Embryonic facial prominence (tissue), 1 donor: Measurements from ENCODE around the gene RPL5.
"Not testable (repeated sequence)": the region's sequence is repeated elsewhere in the genome, so short reads cannot be mapped to it uniquely, and the experiment has no call there.

Source experiments
- DNase-seq: peaks from one replicate; pipeline ENCODE4 v3.0.0-alpha.2; 2016; ENCODE audit errors: extremely low spot score

RPL5 gene

DNA sequence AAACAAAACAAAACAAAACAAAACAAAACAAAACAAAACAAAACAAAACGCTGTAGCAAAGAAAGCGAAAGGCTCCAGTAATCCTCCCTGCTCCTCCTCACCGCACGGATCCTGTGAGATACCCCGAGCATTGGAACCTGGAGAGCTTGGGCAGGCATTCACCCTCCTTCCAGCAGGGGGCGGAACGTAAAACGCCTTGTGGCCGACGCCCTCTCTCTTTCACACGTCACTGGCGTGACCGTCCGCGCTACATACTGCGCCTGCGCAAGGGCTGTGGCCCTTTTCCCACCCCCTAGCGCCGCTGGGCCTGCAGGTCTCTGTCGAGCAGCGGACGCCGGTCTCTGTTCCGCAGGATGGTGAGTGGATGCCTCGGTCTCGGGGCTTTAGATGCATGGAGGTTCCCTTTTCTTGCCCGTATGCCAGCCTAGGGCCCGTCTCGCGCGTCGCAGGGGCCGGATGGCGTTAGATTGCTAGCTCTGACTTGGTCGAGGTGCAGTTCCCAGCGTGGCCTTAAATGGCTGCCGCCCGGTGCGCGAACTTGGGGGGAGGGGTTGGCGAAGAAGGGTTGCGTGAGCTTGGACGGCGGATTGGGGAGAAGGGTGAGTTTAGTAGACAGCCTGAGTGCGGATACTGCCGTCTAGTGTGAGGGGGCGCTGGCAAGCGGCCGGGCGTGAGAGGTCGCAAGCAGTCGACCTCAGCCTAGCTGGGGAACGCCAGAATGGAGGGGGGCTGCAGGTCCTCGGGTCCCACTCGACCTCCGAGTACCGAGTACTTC, at the start of gene RPL5:
RPL5 (plus strand) TSS at position 279 of the 775 bp plus-strand sequence; CDS start at position 354, 75 bp downstream.
- DNase-seq = peak; percentile 92

DNA sequence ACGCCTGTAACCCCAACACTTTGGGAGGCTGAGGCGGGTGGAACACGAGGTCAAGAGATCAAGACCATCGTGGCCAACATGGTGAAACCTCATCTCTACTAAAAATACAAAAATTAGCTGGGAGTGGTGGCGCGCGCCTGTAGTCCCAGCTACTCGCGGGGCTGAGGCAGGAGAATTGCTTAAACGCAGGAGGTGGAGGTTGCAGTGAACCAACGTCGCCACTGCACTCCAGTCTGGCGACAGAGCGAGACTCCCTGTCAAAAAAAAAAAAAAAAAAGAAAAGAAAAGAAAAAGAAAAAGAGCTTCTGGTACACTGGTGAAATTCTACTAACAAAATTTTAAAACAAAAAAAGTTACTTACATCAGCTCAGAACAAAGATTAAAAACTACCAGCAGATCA, 48.3 kb upstream of the RPL5 start:
- not testable (repeated sequence) for DNase-seq

DNA sequence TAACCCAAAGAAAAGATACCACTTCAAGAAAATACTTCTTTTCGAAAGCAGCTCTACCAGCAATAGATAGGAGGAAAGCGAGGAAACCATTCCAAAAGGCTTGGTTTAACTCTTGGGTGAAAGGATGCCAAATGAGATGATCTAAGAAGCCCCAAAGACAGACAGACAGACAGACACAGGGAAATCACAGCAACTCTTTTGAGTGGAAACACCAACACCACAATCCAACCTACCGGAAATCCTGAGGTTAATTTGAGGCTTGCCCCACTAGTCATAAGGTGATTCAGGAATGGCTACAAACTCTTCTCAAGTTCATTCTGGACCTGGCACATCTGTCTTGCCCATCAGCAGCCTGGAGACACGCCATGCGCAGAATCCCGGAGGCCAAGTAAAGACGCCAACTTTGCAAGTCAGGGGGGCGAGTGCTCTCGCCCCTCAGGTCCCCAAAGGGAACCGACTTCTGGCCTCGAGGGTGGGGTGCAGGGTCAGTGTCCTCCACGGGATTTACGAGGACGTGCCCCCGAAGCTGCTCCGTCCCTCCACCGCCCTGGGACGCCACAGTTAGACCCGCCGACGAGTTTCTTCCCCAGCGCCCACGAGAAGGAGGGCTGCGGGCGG, 47.7 kb upstream of the RPL5 start:
- DNase-seq = no peak

DNA sequence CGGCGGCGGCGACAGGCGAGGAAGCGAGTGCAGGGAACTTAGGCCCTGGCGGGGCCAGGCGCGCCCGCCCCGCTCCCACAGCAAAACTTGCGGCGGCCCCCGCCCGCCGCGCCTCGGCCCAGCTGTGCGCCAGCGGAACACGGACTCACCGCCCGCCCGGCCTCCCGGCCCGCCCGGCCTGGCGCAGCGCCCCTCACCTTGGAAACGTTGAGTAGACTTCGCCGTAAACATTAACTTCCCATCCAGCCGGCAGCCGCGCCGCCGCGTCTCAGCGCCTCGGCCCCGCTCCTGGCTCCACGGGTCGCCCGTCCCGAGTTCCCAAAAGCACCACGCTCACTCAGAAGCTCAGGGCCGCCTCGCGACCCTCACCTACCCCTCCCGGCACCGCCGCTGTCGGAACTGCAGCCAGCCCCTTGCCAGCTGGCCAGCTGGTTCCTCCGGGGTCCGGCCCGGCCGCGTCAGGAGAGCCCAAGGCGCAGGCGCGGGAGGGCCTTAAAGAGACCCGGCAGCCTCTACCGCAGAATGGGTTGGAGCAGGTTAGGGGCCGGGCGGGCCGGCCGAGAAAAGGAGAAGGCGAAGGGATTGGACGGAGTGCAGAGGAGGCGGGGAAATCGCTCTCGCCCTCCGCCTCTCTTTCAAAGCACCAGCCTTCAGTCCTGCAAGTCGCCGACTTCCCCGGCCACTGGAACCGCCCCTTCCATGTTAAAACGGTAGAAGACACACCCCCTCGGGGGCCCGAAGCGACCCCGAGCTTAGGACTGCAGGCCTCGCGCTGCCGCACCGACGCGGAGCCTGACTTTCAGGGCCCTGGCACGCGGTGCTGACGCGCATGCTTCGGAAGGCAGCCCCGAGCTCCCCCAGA, 47.0 kb upstream of the RPL5 start, which contains the start of gene EVI5:
EVI5 (minus strand) TSS at position 470 of the 862 bp plus-strand sequence. CDS start 48,562 bp downstream, outside the sequence.
- peak; percentile 91 for DNase-seq

DNA sequence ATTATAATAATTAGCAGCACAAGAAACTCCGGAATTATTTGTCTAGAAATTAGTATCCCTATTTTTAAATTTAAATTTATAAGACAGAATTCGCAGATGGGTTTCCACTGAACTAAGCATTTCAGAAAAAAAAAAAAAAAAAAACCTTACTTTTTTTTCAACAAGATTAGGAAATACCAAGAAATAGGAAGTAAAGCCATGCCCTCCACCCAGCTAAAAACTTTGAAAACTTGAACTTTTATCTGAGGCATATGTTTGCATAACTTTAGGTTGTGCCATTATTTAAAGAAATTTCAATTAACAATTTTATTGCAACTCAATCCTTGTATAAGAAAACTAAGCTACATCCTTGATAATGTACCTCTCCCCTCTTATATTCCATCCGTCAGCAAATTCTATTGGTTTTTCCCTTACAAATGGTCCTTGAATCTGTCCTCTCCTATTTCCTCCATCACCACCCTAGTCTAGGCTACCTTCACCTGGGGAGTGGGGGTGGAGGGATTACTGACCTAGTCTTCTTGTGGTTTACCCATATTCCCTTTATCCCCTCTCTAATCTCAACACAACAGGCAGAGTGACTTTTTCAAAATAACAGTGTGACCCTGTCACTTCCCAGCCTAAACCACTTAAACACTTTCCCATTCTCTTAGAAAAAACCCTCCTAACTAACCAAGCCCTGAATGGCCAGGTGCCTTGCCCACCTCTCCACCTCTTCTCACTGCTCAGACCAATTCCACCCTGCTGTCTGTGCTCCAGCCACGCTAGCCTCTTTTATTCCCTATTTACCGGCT, 45.5 kb upstream of the RPL5 start:
- DNase-seq = no peak

DNA sequence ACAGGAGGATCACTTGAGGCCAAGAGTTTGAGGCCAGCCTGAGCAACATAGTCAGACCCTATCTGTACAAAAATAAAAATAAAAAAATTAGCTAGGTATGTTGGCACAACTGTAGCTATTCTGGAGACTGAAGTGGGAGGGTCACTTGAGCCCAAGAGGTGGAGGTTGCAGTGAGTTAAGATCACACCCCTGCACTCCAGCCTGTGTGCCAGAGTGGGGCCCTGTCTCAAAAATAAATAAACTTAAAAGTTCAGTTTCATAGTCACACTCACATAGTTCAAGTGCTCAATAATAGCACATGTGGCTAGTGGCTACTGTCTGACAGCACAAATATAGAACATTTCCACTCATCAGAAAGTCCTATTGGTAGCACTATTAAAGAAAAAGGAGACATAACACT, 41.8 kb upstream of the RPL5 start:
- no peak for DNase-seq

DNA sequence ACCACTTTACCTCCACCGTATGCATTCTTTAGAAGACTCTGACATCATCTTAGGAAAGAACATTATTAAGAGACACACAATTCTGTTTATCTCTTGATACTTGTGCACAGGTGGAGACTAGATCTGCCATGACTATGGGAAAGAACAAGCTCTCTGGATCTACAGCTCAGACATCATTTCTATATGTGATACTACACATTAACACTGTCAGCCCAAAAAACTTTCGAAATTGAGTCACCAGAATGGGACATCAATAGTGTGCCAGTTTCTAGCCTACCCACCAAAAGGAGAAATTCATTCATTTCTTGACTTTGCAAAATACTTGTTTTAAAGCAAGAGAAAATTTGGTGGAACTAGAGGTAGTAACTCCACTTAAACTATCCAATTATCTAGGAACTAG, 41.0 kb upstream of the RPL5 start:
- no peak for DNase-seq

DNA sequence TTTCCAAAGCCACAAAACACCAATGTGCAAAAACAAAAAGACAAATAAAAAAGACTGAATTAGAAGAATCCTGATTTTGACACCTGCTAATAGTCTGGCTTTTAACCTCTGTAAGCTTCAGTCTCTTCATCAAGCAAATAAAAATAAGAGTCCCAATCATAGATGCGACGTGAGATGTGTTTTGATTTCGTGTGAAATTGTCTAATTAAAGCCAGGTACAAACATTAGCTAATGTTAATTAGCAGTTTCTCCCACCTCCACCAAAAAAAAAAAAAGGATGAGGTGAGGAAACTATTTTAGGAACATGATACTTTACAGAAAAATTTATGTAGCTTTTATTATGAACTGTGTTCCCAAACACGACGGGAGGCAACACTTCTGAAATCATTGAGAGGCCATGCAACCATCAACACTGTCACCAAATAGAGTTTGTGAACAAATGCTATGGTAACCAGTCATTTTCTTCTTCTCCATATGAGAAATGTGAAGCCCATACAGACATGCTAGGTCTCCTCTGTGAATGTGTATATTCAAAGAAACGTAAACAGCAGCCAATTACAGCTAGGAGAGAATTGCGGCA, 40.3 kb upstream of the RPL5 start:
- no peak for DNase-seq

DNA sequence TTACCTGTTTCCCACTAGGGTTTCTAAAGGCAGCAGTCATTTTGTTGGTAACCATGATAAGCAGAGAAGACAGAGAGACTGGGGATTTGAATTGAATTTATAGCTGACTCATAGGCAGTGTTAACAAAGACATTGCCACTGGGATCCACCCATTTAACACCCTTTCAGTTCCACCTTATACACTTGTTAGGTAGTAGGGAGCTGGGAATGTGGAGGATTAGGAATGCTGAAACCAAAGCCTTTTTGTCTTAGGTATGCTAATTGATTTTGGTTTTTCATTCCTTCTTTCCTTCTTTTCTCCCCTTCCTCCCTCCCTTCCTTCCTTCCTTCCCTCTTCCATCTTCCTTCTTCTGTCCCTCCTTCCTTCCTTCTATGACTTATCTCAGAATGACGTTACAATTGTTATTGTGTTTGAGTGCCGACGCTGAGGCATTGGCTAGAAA, 39.5 kb upstream of the RPL5 start:
- no peak for DNase-seq

DNA sequence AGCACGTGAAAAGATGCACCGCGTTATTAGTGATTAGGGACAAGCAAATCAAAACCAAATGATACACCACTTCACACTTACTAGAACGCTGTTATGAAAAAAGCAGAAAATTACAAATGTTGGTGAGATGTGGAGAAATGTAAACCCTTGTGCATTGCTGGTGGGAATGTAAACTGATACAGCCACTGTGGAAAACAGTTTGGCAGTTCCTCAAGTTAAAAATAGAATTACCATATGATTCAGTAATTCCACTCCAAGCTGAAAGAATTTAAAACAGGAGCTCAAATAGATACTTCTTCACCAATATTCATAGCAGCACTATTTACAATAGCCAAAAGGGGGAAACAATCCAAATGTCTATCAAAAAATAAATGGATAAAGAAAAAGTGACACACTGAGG, 36.7 kb upstream of the RPL5 start:
- no peak for DNase-seq

DNA sequence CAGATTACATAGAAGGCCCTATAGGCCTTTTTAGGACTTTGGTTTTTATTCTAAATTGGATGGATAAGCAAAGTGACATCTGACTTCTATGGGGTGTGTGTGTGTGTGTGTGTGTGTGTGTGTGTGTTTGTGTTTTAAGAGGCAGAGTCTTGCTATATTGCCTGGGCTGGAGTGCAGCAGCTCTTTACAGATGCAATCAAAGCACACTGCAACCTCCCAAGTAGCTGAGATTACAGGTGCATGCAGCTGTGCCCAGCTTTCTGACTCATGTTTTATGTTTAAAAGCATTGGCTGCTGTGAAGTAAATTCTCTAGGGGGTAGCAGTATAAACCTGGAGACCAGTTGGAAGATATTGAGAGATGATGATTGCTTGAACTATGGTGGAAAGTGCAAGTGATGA, 34.5 kb upstream of the RPL5 start:
- DNase-seq = no peak

DNA sequence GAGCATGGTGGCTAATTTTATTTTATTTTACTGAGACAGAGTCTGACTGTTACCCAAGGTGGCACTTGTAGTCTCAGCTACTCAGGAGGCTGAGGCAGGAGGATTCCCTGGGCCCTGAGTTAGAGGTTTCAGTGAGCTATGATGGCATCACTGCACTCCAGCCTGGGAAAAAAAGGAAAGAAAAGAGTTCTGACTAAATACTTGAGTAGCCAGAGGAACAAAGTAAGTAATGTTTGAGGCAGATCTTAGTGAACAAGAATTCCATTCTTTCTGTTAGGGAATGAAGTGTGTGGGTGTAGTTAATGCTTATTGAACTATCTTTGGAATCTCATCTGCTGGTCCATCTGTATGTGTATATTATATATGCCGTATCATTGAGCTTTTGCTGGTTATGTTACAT, 33.9 kb upstream of the RPL5 start:
- DNase-seq = no peak

DNA sequence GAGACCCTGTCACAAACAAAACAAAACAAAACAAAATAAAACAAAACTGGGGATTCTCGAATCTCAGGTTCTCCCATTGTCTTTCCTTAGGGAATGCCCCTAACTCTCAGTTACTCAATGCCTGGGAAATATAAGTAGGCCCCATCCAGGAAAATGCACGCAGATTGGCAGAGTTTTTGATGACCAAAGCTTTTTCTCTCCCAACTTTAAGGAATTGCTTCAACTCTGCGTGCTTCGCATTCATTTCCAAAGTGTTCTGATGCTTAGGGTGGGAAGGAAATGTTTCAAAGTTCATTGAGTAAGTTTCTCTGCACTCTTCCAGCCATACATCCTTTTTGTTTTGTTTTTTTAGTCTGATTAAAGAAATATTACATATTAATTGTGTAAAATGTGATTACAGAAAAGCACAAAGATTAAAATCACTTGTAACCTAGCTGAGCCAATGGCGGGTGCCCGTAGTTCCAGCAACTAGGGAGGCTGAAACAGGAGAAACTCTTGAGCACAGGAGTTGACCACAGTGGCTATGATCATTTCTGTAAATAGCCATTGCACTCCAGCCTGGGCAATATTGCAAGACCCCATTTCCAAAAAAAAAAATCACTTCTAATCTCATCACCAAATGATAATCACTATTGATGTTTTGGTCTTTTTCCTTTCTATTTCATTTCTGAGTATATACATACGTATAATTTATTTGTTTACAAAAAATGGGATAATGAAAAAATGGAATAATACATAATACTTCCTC, 28.5 kb upstream of the RPL5 start:
- DNase-seq = no peak

DNA sequence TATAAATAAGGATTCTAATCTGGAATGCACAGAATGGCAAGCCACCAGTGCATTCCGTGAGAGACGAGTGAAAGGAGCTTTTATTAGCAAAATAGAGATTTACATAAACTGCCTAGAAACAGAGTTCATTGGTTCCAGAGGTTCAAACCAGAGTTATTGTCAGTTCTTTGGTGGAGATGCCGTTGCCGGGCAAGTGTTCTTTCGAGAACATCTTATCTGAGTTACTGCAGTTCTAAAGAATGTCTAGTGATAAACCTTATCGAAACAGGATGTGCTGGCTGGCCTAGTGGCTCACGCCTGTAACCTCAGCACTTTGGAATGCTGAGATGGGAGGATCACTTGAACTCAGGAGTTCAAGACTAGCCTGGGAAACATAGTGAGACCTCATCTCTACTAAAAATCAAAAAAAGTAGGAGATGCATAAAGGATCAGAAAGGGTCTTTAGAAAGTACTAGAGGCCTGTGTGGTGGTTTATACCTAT, 27.1 kb upstream of the RPL5 start:
- no peak for DNase-seq

DNA sequence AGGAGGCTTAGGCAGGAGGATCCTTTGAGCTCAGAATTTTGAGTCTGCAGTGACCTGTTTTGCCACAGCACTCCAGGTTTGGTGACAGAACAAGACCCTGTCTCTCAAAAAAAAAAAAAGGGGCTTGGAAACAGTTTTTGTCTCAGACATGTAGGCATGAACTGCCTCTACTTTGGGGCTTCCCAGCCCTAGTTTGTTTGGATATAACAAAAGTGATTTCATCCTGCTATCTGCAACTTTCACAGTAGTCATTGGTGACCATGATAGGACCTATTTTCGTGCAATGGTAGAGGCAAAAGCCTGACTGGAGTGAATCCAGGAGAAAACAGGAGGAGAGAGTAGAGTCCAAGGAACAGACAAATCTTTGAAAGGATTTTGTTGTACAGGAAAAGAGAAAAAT, 26.6 kb upstream of the RPL5 start:
- no peak for DNase-seq

DNA sequence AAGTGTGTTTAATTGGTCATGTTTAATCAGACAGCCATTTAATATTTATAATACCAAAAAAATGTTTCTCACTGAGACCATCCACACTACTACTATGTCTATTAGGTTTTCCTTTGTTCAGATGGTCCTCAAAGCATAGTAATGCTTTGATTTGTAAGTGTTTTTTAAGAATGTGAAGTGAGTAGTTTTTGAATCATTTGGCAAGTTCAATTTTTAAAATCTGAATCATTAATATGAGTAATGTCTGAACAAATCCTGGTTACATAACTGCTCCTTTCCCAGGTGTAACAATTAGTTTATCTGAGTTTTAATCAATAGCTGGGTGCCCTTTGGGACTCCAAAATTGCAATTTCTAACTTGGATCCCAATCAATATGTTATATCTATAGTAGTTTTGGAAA, 23.5 kb upstream of the RPL5 start:
- no peak for DNase-seq

DNA sequence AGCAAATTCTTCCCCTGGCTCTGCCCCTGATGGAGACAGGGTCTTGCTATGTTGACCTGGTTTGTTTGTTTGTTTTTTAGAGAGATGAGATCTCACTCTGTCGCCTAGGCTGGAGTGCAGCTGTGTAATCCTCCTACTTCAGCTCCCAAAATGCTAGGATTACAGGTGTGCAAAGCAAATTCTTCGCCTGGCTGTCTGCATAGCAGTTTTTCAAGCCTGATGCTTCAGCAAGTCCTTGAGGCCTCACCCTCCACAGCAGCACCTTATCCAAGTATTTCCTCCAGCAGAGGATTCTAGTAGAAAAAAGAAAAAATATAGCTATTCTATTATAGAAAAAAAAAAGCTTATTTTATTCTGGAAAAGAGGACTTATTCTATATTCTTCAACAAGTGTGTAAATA, 15.1 kb upstream of the RPL5 start:
- DNase-seq = no peak

DNA sequence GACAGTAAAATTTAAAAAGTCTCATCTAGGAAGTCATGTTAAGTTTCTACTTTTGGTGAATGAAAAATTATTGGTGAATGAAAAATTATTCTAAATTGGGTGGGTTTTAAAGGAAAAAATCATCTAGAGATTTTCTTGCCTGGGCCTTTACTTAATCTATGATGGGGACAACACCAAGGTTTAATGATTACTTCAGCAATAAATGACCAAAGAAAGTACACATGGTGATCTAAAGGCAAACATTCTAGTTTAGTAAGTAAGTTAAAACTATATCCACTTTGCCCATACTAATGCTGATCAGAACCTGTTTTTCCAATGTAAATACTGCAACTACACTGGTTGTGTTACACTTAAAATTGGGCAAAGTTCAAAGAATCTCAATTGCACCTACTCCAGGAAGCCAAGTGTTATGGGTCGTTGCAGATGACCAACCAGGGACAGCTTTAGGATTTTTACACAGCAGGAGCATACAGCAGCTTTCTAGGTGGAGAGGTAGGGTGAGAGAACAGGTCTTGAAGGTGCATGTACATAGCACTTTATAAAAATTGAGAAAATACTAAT, 14.6 kb upstream of the RPL5 start:
- no peak for DNase-seq

DNA sequence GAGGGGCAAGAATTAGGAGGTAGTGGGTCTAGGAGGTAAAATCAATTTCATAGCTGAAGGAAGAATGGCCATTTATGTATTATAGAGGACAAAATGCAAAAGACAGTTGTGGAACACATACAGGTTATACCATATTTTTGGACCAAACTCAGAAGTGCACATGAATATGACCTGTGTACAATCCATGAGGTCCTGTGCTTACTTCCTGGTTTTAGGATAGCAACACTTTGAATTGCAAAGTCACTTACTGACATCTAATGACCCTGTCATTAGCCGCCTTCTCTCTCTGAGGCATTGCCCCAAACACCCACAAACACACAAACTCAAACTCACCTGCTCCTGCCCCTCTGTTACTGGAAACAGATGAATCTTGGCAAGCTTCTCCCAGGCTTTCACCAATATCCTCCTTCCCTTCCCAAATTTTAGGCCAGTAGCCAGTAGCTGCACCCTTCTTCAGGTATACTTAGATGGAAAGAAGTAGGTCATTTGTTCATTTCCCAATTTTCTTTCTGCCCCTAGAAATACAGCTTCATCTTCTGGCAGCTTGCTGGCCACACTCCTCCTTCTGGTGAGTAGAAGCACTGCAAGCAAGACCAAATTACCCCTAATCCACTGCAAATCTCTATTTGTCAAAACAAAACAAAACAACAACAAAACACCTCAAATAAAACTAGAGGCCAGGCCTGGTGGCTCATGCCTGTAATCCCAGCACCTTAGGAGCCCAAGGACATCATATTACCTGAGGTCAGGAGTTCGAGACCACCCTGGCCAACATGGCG, 13.7 kb upstream of the RPL5 start:
- DNase-seq = no peak
